Breast epithelium (tissue), 3 donors: ENCODE results near the gene SAMD8.

Experiments used
- CTCF ChIP-seq, 3 donors: fragments of 450-650 bp; IDR thresholded peaks; one replicate each; pipeline ENCODE4 v1.5.1; 2016 to 2017; ENCODE audit warnings: antibody characterized with exemption in 3 of 3, mild to moderate bottlenecking in 3 of 3, moderate library complexity in 3 of 3
- POLR2A ChIP-seq: fragments of 450-650 bp; IDR thresholded peaks from one replicate; pipeline ENCODE4 v1.6.1; 2016; ENCODE audit warnings: antibody characterized with exemption, mild to moderate bottlenecking, moderate library complexity
- POLR2AphosphoS5 ChIP-seq, 3 donors: sonication (generic); formaldehyde crosslinking; IDR thresholded peaks; one replicate each; pipeline ENCODE4 v1.6.1; 2017; ENCODE audit warnings: antibody characterized with exemption in 3 of 3

- no peak for TF ChIP-seq CTCF (IDR thresholded peaks at IDR 0.05)
- TF ChIP-seq POLR2AphosphoS5 (IDR thresholded peaks at IDR 0.05), result no peak
- no peak for TF ChIP-seq POLR2A
These were observed 96.7 kb downstream of the SAMD8 start for GRCh38 chr10:75208181-75208580.
